GM12872 (cell line): ENCODE data around the gene ITGA8.

Source experiments
- TF ChIP-seq, protein P1 (sequence below): IDR thresholded peaks from 3 replicates; pipeline ENCODE4 v1.5.1; 2011; ENCODE audit warnings: low read depth, mild to moderate bottlenecking, low read length, moderate library complexity; ENCODE audit not compliant: insufficient read depth

ITGA8 gene

GRCh38 chr10:15571575-15571974 is 148.1 kb downstream of the ITGA8 start:
- TF ChIP-seq, protein P1, sequence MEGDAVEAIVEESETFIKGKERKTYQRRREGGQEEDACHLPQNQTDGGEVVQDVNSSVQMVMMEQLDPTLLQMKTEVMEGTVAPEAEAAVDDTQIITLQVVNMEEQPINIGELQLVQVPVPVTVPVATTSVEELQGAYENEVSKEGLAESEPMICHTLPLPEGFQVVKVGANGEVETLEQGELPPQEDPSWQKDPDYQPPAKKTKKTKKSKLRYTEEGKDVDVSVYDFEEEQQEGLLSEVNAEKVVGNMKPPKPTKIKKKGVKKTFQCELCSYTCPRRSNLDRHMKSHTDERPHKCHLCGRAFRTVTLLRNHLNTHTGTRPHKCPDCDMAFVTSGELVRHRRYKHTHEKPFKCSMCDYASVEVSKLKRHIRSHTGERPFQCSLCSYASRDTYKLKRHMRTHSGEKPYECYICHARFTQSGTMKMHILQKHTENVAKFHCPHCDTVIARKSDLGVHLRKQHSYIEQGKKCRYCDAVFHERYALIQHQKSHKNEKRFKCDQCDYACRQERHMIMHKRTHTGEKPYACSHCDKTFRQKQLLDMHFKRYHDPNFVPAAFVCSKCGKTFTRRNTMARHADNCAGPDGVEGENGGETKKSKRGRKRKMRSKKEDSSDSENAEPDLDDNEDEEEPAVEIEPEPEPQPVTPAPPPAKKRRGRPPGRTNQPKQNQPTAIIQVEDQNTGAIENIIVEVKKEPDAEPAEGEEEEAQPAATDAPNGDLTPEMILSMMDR = no peak

DNA sequence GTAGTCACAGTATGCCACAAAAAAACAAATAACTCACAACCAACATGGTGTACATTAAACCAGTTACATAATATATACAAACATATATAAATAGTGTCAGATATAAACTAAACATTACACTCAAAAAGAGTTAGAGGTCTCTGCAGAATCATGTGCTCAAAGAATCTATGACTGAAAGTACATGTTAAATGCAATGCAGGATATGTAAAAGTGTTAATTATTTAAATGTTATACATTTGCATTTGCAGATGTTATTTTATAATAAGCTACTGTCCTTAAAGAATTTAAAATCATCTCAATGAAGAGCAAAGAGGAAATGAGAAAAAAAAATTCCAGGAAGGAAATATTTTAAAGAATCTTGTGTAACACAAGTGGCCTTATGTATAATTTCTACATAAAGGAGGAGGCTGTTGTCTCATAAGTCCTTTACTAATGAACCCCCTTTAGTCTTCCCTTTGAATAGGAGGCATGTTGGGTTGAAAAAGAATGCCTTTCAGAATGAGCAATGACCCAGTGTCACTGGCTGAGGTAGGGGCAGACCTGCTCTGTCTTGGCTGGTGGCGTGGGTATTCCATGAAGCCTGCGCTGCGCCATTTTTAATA is 148.9 kb downstream of the ITGA8 start:
- TF ChIP-seq, protein P1 = no peak

DNA sequence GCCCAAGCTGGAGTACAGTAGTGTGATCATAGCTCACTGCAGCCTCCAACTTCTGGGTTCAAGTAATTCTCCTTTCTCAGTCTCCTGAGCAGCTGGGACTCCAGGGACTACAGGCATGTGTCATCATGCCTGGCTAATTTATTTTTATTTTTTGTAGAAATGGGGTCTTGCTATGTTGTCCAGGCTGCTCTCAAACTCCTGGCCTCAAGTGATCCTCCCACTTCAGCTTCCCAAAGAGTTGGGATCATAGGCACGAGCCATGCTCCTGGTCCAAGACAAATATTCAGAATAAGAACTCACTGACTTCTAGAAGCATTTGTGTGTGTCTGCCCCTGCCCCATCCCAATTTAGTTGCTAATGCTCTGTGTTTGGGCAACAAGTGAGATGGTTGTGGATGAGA is 151.8 kb downstream of the ITGA8 start:
- TF ChIP-seq, protein P1 = no peak

- TF ChIP-seq, protein P1 = no peak
Measured at GRCh38 chr10:15563246-15563645, 156.5 kb downstream of the ITGA8 start.

- TF ChIP-seq, protein P1 = no peak
Measured at GRCh38 chr10:15562578-15562977, 157.1 kb downstream of the ITGA8 start.

- TF ChIP-seq, protein P1 = no peak
Measured at GRCh38 chr10:15562116-15562515, 157.6 kb downstream of the ITGA8 start.

- TF ChIP-seq, protein P1 = no peak
Measured at GRCh38 chr10:15558136-15558535, 161.6 kb downstream of the ITGA8 start.

GRCh38 chr10:15550950-15551349 is 168.8 kb downstream of the ITGA8 start:
- TF ChIP-seq, protein P1 = no peak
